WTC11 (cell line): ENCODE data around the gene CRCP.

Experiments used
- ATF3 ChIP-seq: sonication (generic); formaldehyde crosslinking; conservative IDR thresholded peaks from 2 replicates; pipeline ENCODE4 v1.8.1; 2022; ENCODE audit warnings: mild to moderate bottlenecking, missing genetic modification reagents
- CREB1 ChIP-seq: sonication (generic); formaldehyde crosslinking; IDR thresholded peaks from 2 replicates; pipeline ENCODE4 v1.8.0; 2023; ENCODE audit warnings: mild to moderate bottlenecking, missing genetic modification reagents
- CREM ChIP-seq: sonication (generic); formaldehyde crosslinking; IDR thresholded peaks from 2 replicates; pipeline ENCODE4 v1.8.1; 2022; ENCODE audit warnings: mild to moderate bottlenecking, missing genetic modification reagents, moderate library complexity
- ELF4 ChIP-seq: sonication (generic); formaldehyde crosslinking; IDR thresholded peaks from 2 replicates; pipeline ENCODE4 v1.8.1; 2022; ENCODE audit warnings: low read depth, mild to moderate bottlenecking, moderate library complexity, missing genetic modification reagents
- ETV6 ChIP-seq: sonication (generic); formaldehyde crosslinking; IDR thresholded peaks from 2 replicates; pipeline ENCODE4 v1.8.1; 2022; ENCODE audit warnings: mild to moderate bottlenecking, missing genetic modification reagents
- FOXK1 ChIP-seq: sonication (generic); formaldehyde crosslinking; IDR thresholded peaks from 2 replicates; pipeline ENCODE4 v1.8.0; 2022; ENCODE audit warnings: mild to moderate bottlenecking, moderate library complexity, missing genetic modification reagents
- HMGXB4 ChIP-seq: sonication (generic); formaldehyde crosslinking; IDR thresholded peaks from 2 replicates; pipeline ENCODE4 v1.8.1; 2023; ENCODE audit warnings: mild to moderate bottlenecking, moderate library complexity, missing genetic modification reagents
- JUN ChIP-seq: sonication (generic); formaldehyde crosslinking; IDR thresholded peaks from 2 replicates; pipeline ENCODE4 v1.8.0; 2023; ENCODE audit warnings: mild to moderate bottlenecking, missing genetic modification reagents
- TP53 ChIP-seq: sonication (generic); formaldehyde crosslinking; IDR thresholded peaks from 2 replicates; pipeline ENCODE4 v1.8.1; 2023; ENCODE audit warnings: mild to moderate bottlenecking, missing genetic modification reagents
- ZNF232 ChIP-seq: sonication (generic); formaldehyde crosslinking; IDR thresholded peaks from 2 replicates; pipeline ENCODE4 v1.8.0; 2022; ENCODE audit warnings: mild to moderate bottlenecking, missing genetic modification reagents
- ZNF425 ChIP-seq: fragments of 250-450 bp; sonication (Bioruptor Pico); conservative IDR thresholded peaks from 2 replicates; pipeline ENCODE4 v1.9.0; 2021; ENCODE audit warnings: mild to moderate bottlenecking
- TF ChIP-seq, protein P1 (sequence below): sonication (generic); formaldehyde crosslinking; IDR thresholded peaks from 2 replicates; pipeline ENCODE4 v1.8.0; 2022; ENCODE audit warnings: mild to moderate bottlenecking, missing genetic modification reagents
- TF ChIP-seq, protein P2 (sequence below): fragments of 200-600 bp; IDR thresholded peaks from 2 replicates; pipeline ENCODE4 v1.8.0; 2022; ENCODE audit warnings: antibody characterized with exemption

DNA sequence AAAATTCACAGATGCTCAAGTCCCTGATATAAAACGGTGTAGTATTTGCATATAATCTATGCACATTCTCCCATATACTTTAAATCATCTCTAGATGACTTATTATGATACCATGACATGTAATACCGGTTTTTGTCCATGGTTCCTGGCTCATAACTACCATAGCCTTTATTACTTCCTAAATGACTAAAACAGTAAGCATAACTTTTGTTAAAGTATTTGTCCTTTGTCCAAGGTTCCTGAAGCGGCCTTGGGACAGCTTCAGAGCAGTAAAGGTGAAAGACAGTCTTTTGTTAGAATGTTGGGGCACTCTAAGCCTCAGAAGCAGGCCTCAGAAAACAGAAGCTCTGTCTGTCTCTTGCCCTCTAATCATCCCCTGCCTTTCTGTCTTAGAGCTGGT is 4.0 kb downstream of the CRCP start:
- TF ChIP-seq, protein P1, sequence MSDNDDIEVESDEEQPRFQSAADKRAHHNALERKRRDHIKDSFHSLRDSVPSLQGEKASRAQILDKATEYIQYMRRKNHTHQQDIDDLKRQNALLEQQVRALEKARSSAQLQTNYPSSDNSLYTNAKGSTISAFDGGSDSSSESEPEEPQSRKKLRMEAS (CRISPR knock-in tag): no peak
- TF ChIP-seq, protein P2, sequence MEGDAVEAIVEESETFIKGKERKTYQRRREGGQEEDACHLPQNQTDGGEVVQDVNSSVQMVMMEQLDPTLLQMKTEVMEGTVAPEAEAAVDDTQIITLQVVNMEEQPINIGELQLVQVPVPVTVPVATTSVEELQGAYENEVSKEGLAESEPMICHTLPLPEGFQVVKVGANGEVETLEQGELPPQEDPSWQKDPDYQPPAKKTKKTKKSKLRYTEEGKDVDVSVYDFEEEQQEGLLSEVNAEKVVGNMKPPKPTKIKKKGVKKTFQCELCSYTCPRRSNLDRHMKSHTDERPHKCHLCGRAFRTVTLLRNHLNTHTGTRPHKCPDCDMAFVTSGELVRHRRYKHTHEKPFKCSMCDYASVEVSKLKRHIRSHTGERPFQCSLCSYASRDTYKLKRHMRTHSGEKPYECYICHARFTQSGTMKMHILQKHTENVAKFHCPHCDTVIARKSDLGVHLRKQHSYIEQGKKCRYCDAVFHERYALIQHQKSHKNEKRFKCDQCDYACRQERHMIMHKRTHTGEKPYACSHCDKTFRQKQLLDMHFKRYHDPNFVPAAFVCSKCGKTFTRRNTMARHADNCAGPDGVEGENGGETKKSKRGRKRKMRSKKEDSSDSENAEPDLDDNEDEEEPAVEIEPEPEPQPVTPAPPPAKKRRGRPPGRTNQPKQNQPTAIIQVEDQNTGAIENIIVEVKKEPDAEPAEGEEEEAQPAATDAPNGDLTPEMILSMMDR: no peak
- no peak for TF ChIP-seq FOXK1 (CRISPR knock-in tag)
- no peak for TF ChIP-seq CREB1
- no peak for TF ChIP-seq CREM (CRISPR knock-in tag)
- no peak for TF ChIP-seq ZNF425
- TF ChIP-seq ATF3 (CRISPR knock-in tag): no peak
- no peak for TF ChIP-seq JUN (CRISPR knock-in tag)
- no peak for TF ChIP-seq HMGXB4 (CRISPR knock-in tag)
- no peak for TF ChIP-seq TP53
- TF ChIP-seq ELF4 (CRISPR knock-in tag): no peak
- TF ChIP-seq ZNF232 (CRISPR knock-in tag): no peak
- no peak for TF ChIP-seq ETV6 (CRISPR knock-in tag)
